Breast epithelium (tissue), 4 donors: ENCODE measurements around the gene STK4. TPM values are rescaled to one million over a fixed set of nuclear protein-coding genes. Genes with fewer than 3 reads are reported as not detected.

Source experiments
- DNase-seq, 2 donors: peaks; one replicate each; pipeline ENCODE4 v3.0.0-alpha.2; 2019; ENCODE audit warnings: low spot score in 2 of 2
- H3K27ac ChIP-seq, 2 donors: fragments of 200-600 bp; sonication (generic) in 1 of 2; one replicate each; pipeline ENCODE4 v1.5.1; 2016 to 2019; ENCODE audit warnings: mild to moderate bottlenecking in 1 of 2
- H3K27me3 ChIP-seq, 2 donors: fragments of 200-600 bp; sonication (generic) in 1 of 2; one replicate each; pipeline versions ENCODE4 v1.5.1 to v1.6.0; 2017 to 2019; ENCODE audit warnings: control low read depth in 1 of 2, mild to moderate bottlenecking in 1 of 2
- H3K36me3 ChIP-seq: fragments of 200-600 bp; one replicate; pipeline ENCODE4 v1.5.1; 2019
- H3K4me1 ChIP-seq, 2 donors: fragments of 200-600 bp; sonication (generic); one replicate each; pipeline ENCODE4 v1.5.1; 2016 to 2019; ENCODE audit warnings: control low read depth in 1 of 2
- H3K4me3 ChIP-seq, 3 donors: fragments of 200-600 bp; sonication (generic); 1 replicate in 2 of 3; 2 replicates in 1 of 3; pipeline ENCODE4 v1.5.1; 2016 to 2019; ENCODE audit warnings: mild to moderate bottlenecking in 3 of 3, moderate library complexity in 2 of 3
- H3K9me3 ChIP-seq, 2 donors: fragments of 200-600 bp; sonication (generic) in 1 of 2; one replicate each; pipeline ENCODE4 v1.5.1; 2016 to 2019; ENCODE audit warnings: control low read depth in 1 of 2
- CTCF ChIP-seq, 3 donors: fragments of 450-650 bp; IDR thresholded peaks; one replicate each; pipeline ENCODE4 v1.5.1; 2016 to 2017; ENCODE audit warnings: antibody characterized with exemption in 3 of 3, mild to moderate bottlenecking in 3 of 3, moderate library complexity in 3 of 3
- POLR2A ChIP-seq: fragments of 450-650 bp; IDR thresholded peaks from one replicate; pipeline ENCODE4 v1.6.1; 2016; ENCODE audit warnings: antibody characterized with exemption, mild to moderate bottlenecking, moderate library complexity
- POLR2AphosphoS5 ChIP-seq, 3 donors: sonication (generic); formaldehyde crosslinking; IDR thresholded peaks; one replicate each; pipeline ENCODE4 v1.6.1; 2017; ENCODE audit warnings: antibody characterized with exemption in 3 of 3
- intact Hi-C: fragments of 100-400 bp; cut with DNase I; formaldehyde crosslinking; loops from one replicate; pipeline ENCODE4 v1.15.1; 2023; ENCODE audit warnings: low total_unique reads
- total RNA-seq, 3 donors: library from RNA; depleted of rRNA; stranded (reverse); fragments of >200 nt; gene quantifications; one replicate each; pipeline ENCODE4 v1.1.0, GENCODE V29; 2016

Gene STK4
- total RNA-seq, 3 donors from 2014 or later = 33.1 to 35.3 (median 34.7) TPM

DNA sequence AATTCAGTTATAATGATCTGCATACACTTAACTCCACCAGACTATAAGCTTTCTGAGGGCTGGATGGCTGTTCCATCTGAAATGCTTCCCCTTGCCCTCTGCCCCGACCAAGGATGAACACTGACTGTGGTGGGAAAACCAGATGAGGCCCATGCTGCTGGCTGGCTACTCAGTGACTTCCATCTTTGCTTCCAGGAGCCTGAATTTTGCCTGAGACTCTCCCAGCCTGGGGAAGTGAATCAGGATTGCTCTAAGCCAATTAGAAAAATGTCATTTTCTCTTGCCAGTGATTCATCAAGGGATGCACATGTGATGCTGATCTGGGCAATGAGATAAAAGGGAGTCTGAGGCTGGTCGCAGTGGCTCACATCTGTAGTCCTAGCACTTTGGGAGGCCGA is 4.4 kb upstream of the STK4 start:
- Histone ChIP-seq H3K9me3 (no peaks in the 10 kb centered on the region), H3K27me3 (no peaks in the 10 kb centered on the region), H3K27ac (no peak overlapping the region), H3K36me3 (no peaks in the 10 kb centered on the region), H3K4me3 (no peak overlapping the region), H3K4me1 (peaks cover 0 to 7% of the 10 kb centered on the region in 2 donors)
- TF ChIP-seq CTCF (IDR thresholded peaks at IDR 0.05) (no peak), POLR2AphosphoS5 (IDR thresholded peaks at IDR 0.05) (no peak), POLR2A (no peak)
- no peak for DNase-seq
- intact Hi-C loops = no loop called here

DNA sequence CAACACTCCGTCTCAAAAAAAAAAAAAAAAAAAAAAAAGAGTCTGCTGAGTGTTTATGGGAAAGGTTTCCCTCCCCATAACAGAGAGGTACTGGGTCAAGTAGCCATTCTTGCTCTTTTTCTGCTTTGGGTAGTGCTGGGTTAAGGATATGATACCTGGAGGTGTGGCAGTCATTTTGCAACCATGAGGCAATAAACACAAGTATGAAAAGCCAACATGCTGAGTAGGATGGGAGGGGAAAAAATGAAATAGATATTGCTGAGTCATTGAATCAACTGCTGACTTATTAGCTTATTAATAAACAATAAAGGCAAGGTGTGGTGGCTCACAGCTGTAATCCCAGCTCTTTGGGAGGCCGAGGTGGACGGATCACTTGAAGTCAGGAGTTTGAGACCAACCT is 3.8 kb upstream of the STK4 start:
- DNase-seq = no peak
- intact Hi-C loops = no loop called here
- H3K27ac ChIP-seq = no peak overlapping the region
- H3K36me3 ChIP-seq = no peaks in the 10 kb centered on the region
- TF ChIP-seq POLR2A (no peak), POLR2AphosphoS5 (IDR thresholded peaks at IDR 0.05) (no peak), CTCF (IDR thresholded peaks at IDR 0.05) (no peak)
- H3K27me3 ChIP-seq = no peaks in the 10 kb centered on the region
- no peaks in the 10 kb centered on the region for H3K9me3 ChIP-seq
- peaks cover 0 to 12% of the 10 kb centered on the region in 2 donors for H3K4me1 ChIP-seq
- no peak overlapping the region for H3K4me3 ChIP-seq

- H3K4me3 ChIP-seq = no peak overlapping the region
- H3K27ac ChIP-seq = no peak overlapping the region
- no peak for TF ChIP-seq CTCF (IDR thresholded peaks at IDR 0.05)
- no peak for DNase-seq
- H3K27me3 ChIP-seq = no peaks in the 10 kb centered on the region
- H3K36me3 ChIP-seq = no peaks in the 10 kb centered on the region
- peaks cover 0 to 18% of the 10 kb centered on the region in 2 donors for H3K4me1 ChIP-seq
- no peaks in the 10 kb centered on the region for H3K9me3 ChIP-seq
- intact Hi-C loops = no loop called here
Observed at GRCh38 chr20:44963325-44964215, 2.7 kb upstream of the STK4 start.

- H3K36me3 ChIP-seq = no peaks in the 10 kb centered on the region
- intact Hi-C loops = no loop called here
- TF ChIP-seq POLR2AphosphoS5 (IDR thresholded peaks at IDR 0.05) (no peak), POLR2A (no peak), CTCF (IDR thresholded peaks at IDR 0.05) (no peak)
- DNase-seq = no peak
- H3K4me1 ChIP-seq = peaks cover 0 to 18% of the 10 kb centered on the region in 2 donors
- no peaks in the 10 kb centered on the region for H3K27me3 ChIP-seq
- H3K27ac ChIP-seq = peak overlapping the region; percentile 89 to 90
- peak overlapping the region; percentile 83 to 93 (median 86) for H3K4me3 ChIP-seq
- no peaks in the 10 kb centered on the region for H3K9me3 ChIP-seq
Observed at GRCh38 chr20:44965651-44966029, 672 bp upstream of the STK4 start.

GRCh38 chr20:44967207-44967807 is 995 bp downstream of the STK4 start:
- DNase-seq = no peak
- peaks cover 0 to 18% of the 10 kb centered on the region in 2 donors for H3K4me1 ChIP-seq
- H3K27me3 ChIP-seq = no peaks in the 10 kb centered on the region
- H3K27ac ChIP-seq = peak overlapping the region; percentile 89 to 90
- TF ChIP-seq POLR2A (no peak), POLR2AphosphoS5 (IDR thresholded peaks at IDR 0.05) (no peak), CTCF (IDR thresholded peaks at IDR 0.05) (no peak)
- no peaks in the 10 kb centered on the region for H3K9me3 ChIP-seq
- intact Hi-C loops = no loop called here
- H3K36me3 ChIP-seq = no peaks in the 10 kb centered on the region
- peak overlapping the region; percentile 83 to 93 (median 86) for H3K4me3 ChIP-seq
